Measurements from ENCODE around the gene RPA1.
"Not testable (repeated sequence)": the region's sequence is repeated elsewhere in the genome, so short reads cannot be mapped to it uniquely, and the experiment has no call there.

Gene RPA1

GRCh38 chr17:1829592-1830257, at the start of gene RPA1, which contains the start of gene SMYD4:
RPA1 (plus strand) TSS chr17:1830005; CDS start chr17:1830094, 89 bp downstream.
SMYD4 (minus strand) TSS chr17:1829902; CDS start chr17:1827994, 1,908 bp downstream.
- DNase-seq, result peak; percentile 65

DNA sequence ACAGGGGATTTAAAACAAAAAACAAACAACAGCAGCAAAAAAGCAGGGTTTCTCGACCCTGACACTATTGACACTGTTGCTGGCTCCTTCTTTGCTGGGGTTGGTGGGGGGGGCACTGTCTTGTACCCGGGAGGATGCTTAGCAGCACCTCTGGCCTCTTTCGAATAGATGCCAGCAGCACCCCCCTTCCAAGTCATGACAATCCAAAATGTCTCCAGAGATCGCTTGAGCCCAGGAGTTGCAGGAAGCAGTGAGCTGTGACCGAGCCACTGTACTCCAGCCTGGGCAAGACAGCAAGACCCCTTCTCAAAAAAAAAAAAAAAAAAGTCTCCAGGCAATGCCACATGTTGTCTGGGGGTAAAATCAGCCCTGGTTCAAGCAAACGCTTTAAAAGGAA, 47.6 kb upstream of the RPA1 start:
- DNase-seq, result no peak

DNA sequence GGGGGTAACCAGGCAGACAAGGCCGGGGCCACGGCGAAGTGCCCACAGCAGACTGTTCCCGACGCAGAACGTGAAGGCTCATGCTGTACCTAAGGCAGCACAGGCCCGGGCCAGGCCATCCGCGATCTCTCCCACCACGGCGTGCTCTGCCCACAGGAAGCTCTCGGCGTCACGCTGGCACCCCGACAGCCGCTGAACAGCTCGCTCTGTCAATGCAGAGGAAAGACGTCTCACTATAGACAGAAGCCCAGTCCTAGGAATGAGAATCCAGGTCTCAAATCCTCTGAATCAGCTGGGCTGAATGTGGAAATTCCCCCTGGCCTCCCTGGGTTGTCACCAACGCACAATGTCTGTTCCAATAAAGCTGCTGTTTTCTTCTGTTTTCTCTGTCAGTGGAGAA, 46.5 kb upstream of the RPA1 start:
- no peak for DNase-seq

DNA sequence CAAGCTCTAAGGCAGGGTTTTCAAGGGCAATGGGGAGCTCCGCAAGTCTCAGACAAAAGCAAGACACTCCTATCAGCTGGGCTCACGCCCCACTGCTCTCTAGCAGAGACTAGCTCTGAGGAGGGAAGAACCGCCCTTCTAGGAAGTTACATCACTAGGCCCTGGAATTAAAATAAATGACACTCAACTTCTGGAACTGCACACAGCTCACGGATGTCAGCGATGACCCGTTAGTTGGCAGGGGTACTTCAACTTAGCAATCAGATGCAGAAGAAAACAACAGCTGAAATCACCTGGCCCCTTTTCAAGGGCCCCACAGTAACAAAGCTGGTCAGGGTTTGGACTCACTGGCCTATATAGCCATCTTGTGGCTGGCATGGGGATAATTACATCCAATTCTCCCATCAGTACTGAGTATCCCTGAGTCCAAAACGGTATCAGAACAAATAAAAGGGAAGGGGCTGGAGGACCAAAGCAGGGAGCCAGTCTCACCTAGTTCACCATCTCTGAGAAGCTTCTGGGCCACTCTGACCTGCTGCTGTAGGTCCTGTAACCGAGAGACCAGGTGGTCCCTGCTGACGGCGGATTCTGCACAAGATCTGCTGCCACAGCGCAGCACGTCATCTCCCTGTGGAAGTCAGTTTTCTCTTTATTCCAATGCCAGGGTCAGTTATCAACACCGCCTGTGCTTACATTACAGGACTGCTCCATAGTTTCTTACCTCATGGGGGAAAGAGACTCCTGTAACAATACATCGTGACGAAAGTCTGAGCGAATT, 45.8 kb upstream of the RPA1 start:
- no peak for DNase-seq

DNA sequence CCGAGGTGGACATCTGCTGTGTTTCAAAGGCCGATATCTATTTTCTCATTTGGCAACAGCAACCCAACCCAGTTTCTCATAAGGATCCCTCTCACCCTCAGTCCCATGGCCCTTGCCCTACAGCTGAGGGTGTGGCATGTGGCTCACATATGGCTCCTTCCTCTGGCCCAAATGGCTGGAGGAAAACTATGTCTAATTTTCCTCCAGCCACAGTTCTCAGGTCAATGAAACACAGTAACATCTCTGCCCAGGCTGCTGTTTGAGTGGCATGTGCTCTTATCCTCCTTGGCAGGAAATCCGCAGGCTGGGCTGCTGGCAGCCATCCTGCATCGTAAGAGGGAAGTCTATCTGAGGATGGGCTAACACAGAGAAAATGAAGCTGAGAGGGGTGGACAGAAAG, 43.9 kb upstream of the RPA1 start:
- DNase-seq, result no peak

- DNase-seq, result no peak
These were observed 43.1 kb upstream of the RPA1 start for GRCh38 chr17:1786708-1787107.

- no peak for DNase-seq
These were observed 42.4 kb upstream of the RPA1 start for GRCh38 chr17:1787301-1787902.

DNA sequence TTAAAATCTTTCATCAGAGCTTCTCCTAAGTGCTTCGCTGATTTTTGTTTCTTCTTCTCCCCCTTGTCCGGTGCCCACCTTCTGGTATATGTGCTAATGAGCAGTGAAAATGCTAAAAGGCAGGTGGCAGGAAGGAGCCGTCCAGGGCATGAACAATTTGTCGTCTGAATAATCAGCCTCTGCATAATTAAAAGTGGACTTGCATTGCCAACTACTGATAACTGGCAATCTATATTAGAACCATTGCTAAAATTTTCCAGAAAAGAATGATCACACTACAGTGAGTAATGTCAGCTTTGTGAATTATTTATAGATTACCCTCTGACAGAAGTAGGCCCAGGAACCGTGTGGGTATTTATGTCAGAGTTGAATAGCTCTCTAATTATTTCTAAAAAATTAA, 39.9 kb upstream of the RPA1 start:
- no peak for DNase-seq

GRCh38 chr17:1792495-1793446, 37.0 kb upstream of the RPA1 start:
- no peak for DNase-seq

DNA sequence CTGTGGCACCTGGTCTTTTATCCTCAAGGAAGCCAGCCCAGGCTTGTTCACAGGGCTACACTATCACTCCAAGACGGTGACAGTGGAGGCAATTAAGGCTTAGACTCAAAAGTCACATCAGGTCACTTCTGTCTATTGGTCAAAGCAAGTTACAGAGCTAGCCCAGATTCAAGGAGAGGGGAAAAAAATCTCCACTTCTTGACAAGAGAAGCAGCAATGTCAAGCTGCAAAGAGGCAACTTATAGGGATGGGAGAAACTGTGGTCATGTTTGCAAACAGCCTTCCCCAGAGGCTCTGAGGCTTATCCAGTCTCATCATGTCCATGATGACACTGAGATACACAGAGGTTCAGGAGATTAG, 36.4 kb upstream of the RPA1 start:
- no peak for DNase-seq

- no peak for DNase-seq
These were observed 33.0 kb upstream of the RPA1 start for GRCh38 chr17:1796800-1797199.

DNA sequence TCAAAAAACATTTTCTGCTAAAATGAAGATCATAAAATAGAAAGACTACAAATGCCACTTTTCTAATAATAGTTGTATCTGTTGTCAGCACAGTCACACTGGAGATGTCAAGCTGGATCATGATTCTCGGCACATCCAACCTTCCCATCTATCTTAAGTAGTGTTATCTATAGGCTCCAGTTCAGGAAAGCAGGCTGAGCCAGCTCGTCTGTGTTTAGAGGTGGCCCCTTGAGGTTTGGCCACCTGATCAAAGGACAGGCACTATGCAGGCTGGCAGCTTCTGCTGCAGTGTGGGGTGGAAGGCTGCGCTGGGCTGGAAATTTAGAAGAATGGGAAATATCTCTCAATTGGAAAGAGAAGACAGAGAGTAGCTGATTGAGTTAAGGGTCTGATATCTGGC, 32.5 kb upstream of the RPA1 start:
- no peak for DNase-seq

GRCh38 chr17:1797846-1798245, 32.0 kb upstream of the RPA1 start:
- not testable (repeated sequence) for DNase-seq

- DNase-seq, result no peak
These were observed 29.6 kb upstream of the RPA1 start for GRCh38 chr17:1800240-1800639.

GRCh38 chr17:1800712-1801111, 29.1 kb upstream of the RPA1 start:
- no peak for DNase-seq

- no peak for DNase-seq
These were observed 27.4 kb upstream of the RPA1 start for GRCh38 chr17:1802429-1802828.

- no peak for DNase-seq
These were observed 26.5 kb upstream of the RPA1 start for GRCh38 chr17:1803280-1803679.

- DNase-seq, result no peak
These were observed 21.9 kb upstream of the RPA1 start for GRCh38 chr17:1807890-1808289.

DNA sequence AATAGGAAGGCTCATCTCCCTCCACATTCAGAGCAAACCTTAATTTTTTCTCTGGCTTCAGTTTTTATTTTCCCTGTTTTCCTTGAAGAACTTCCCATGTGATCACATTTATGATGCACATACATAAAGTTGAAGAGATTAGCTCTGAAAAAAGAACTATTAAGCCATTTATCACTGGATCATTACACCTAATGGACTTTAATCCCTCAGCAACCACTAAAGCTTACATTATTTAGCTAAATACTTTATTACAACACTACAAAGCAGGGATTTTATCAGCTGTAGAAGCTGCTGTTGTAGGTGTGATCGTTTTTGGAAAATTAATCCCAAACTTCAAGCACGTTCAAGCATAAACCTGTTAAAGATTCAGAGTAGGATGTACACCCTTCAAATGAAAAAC, 21.2 kb upstream of the RPA1 start:
- no peak for DNase-seq

DNA sequence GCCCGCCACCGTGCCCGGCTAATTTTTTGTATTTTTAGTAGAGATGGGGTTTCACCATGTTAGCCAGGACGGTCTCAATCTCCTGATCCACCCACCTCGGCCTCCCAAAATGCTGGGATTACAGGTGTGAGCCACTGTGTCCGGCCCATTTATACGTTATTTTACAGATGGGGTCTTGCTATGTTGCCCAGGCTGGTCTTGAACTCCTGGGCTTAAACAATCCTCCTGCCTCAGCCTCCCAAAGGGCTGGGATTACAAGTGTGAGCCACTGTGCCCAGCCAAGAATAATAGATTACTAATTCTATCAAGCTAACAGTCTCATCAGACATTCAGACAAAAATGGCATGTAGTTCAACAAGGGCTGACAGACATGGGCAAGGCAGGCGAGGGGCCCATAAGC, 20.0 kb upstream of the RPA1 start:
- not testable (repeated sequence) for DNase-seq

DNA sequence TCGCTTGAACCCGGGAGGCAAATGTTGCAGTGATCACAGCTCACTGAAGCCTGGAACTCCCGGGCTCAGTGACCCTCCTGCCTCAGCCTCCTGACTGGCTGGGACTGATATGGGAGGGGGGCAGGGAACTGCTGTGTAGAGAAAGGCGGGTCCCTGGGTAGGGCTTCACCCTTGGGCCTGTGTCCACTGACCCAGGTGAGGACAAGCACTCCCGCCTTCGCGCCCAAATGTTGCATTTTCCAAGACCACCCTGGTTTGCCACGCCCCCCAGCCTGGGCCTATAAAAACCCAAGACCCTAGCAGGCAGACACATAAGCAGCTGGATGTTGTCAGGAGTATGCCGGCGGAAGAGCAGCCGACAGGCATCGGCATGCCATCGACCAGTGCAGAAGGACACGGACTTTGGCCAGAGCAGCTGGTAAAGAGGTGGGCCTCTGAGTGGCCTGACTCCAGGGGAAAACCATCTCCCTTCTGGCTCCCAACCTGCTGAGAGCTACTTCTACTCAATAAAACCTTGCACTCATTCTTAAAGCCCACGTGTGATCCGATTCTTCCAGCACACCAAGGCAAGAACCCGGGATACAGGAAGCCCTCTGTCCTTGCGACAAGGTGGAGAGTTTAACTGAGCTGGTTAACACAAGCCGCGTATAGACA, 19.2 kb upstream of the RPA1 start:
- no peak for DNase-seq

DNA sequence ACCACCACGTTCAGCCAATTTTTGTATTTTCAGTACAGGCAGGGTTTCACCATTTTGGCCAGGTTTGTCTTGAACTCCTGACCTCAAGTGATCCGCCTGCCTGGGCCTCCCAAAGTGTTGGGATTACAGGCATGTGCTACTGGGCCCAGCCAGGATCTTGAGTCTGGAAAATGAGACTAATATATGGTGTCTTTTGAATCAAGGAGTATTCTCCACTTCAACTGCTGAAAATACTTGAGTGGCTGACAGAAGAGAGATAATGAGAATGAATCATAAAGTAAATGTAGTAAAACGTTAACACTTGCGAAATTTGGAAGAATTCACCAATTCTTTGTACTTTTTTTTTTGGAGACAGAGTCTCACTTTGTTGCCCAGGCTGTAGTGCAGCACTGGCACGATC, 16.7 kb upstream of the RPA1 start:
- DNase-seq, result no peak
